Smooth muscle cell (in vitro differentiated cells): ENCODE data around the gene MCHR1. TPM values are rescaled to one million over a fixed set of nuclear protein-coding genes. Genes with fewer than 3 reads are reported as not detected.

ENCODE experiments used
- DNase-seq: peaks from one replicate; lab custom pipeline; 2025; ENCODE audit not compliant: unreplicated experiment; lab: John Stamatoyannopoulos, UW
- H2AFZ ChIP-seq: fragments of 200-600 bp; sonication (generic); 2 replicates; pipeline ENCODE4 v1.6.0; 2016; ENCODE audit warnings: antibody characterized with exemption, low read depth, mild to moderate bottlenecking
- H3F3A ChIP-seq: fragments of 200-600 bp; sonication (generic); 2 replicates; pipeline ENCODE4 v1.6.0; 2017; ENCODE audit warnings: antibody characterized with exemption, low read depth
- H3K27ac ChIP-seq: fragments of 200-600 bp; sonication (generic); 2 replicates; pipeline ENCODE4 v1.5.1; 2016; ENCODE audit warnings: low read depth, mild to moderate bottlenecking
- H3K27me3 ChIP-seq: fragments of 200-600 bp; sonication (generic); 2 replicates; pipeline ENCODE4 v1.6.1; 2016; ENCODE audit warnings: low read depth, mild to moderate bottlenecking
- H3K36me3 ChIP-seq: fragments of 200-600 bp; sonication (generic); 2 replicates; pipeline ENCODE4 v1.5.1; 2016; ENCODE audit warnings: low read depth
- H3K4me1 ChIP-seq: fragments of 200-600 bp; sonication (generic); 2 replicates; pipeline ENCODE4 v1.5.1; 2016; ENCODE audit warnings: low read depth
- H3K4me2 ChIP-seq: fragments of 200-600 bp; sonication (generic); 2 replicates; pipeline ENCODE4 v1.6.0; 2016; ENCODE audit warnings: mild to moderate bottlenecking
- H3K4me3 ChIP-seq: fragments of 200-600 bp; sonication (generic); 2 replicates; pipeline ENCODE4 v1.5.1; 2016; ENCODE audit warnings: mild to moderate bottlenecking
- H3K79me2 ChIP-seq: fragments of 200-600 bp; sonication (generic); 2 replicates; pipeline ENCODE4 v1.6.0; 2016; ENCODE audit warnings: low read depth, mild to moderate bottlenecking
- H3K9ac ChIP-seq: fragments of 200-600 bp; sonication (generic); 2 replicates; pipeline ENCODE4 v1.6.0; 2016; ENCODE audit warnings: low read depth
- H3K9me3 ChIP-seq: fragments of 200-600 bp; sonication (generic); replicated peaks from 2 replicates; pipeline ENCODE4 v1.5.1; 2016; ENCODE audit warnings: low read depth
- H4K20me1 ChIP-seq: fragments of 200-600 bp; sonication (generic); 2 replicates; pipeline ENCODE4 v1.6.0; 2016; ENCODE audit warnings: low read depth
- CTCF ChIP-seq: fragments of 200-600 bp; sonication (generic); IDR thresholded peaks from 2 replicates; pipeline ENCODE4 v1.5.1; 2017; ENCODE audit warnings: borderline replicate concordance, mild to moderate bottlenecking, antibody characterized with exemption; ENCODE audit not compliant: insufficient read depth, poor library complexity, severe bottlenecking
- WGBS: methylation state at CpG from one replicate; pipeline ENCODE4 v1.1.7; 2016; ENCODE audit warnings: low lambda C conversion rate; 5-methylcytosine and 5-hydroxymethylcytosine counted together
- polyA plus RNA-seq: library from polyadenylated mRNA; unstranded; fragments of >200 nt; fragmentation: Nextera tagmentation; extraction: Ambion mirVana; gene quantifications from 2 replicates; pipeline ENCODE4 v1.2.1, GENCODE V29; 2016
- total RNA-seq: library from RNA; depleted of rRNA; stranded (reverse); fragments of >200 nt; gene quantifications from 2 replicates; pipeline ENCODE4 v1.2.3, GENCODE V29; 2014

Gene MCHR1
- total and polyA plus RNA-seq, 2 experiments from 2014 or later, result 18.9 to 24.6 TPM

GRCh38 chr22:40727964-40728615 is 48.8 kb downstream of the MCHR1 start:
- peak overlapping the region; percentile 74 for H3K4me2 ChIP-seq
- TF ChIP-seq CTCF, result no peak
- H3K27me3 ChIP-seq, result no peaks in the 10 kb centered on the region
- no peak for DNase-seq
- peak overlapping the region; percentile 62 for H3K9ac ChIP-seq
- no peaks in the 10 kb centered on the region for H3K9me3 ChIP-seq
- H3K36me3 ChIP-seq, result no peaks in the 10 kb centered on the region
- H3K4me1 ChIP-seq, result peaks cover 19% of the 10 kb centered on the region
- H3K27ac ChIP-seq, result peak overlapping the region; percentile 93
- no peaks in the 10 kb centered on the region for H3K79me2 ChIP-seq
- no peak overlapping the region for H3K4me3 ChIP-seq
- H3F3A ChIP-seq, result peaks cover 27% of the 10 kb centered on the region
- H4K20me1 ChIP-seq, result no peaks in the 10 kb centered on the region
- WGBS, result 63% methylated on average over 14 of the region's 14 CpGs
- H2AFZ ChIP-seq, result no peak overlapping the region

GRCh38 chr22:40728731-40729189 is 49.5 kb downstream of the MCHR1 start:
- H3K4me2 ChIP-seq, result peak overlapping the region; percentile 74
- peak overlapping the region; percentile 62 for H3K9ac ChIP-seq
- H3K4me3 ChIP-seq, result no peak overlapping the region
- WGBS, result 10% methylated on average over 13 of the region's 13 CpGs
- H2AFZ ChIP-seq, result peak overlapping the region; percentile 54
- no peaks in the 10 kb centered on the region for H4K20me1 ChIP-seq
- TF ChIP-seq CTCF, result no peak
- H3K27me3 ChIP-seq, result no peaks in the 10 kb centered on the region
- H3K4me1 ChIP-seq, result peaks cover 19% of the 10 kb centered on the region
- H3F3A ChIP-seq, result peaks cover 27% of the 10 kb centered on the region
- H3K27ac ChIP-seq, result peak overlapping the region; percentile 93
- DNase-seq, result no peak
- H3K79me2 ChIP-seq, result no peaks in the 10 kb centered on the region
- H3K36me3 ChIP-seq, result no peaks in the 10 kb centered on the region
- H3K9me3 ChIP-seq, result no peaks in the 10 kb centered on the region

- Histone ChIP-seq H3K27ac (peak overlapping the region; percentile 82), H3F3A (peaks cover 27% of the 10 kb centered on the region), H3K9ac (peak overlapping the region; percentile 32), H3K36me3 (no peaks in the 10 kb centered on the region), H3K27me3 (no peaks in the 10 kb centered on the region), H3K79me2 (no peaks in the 10 kb centered on the region), H2AFZ (no peak overlapping the region), H3K4me3 (no peak overlapping the region), H3K4me1 (peaks cover 19% of the 10 kb centered on the region), H4K20me1 (no peaks in the 10 kb centered on the region), H3K4me2 (no peak overlapping the region), H3K9me3 (no peaks in the 10 kb centered on the region)
- 77% methylated on average over 6 of the region's 6 CpGs for WGBS
- no peak for TF ChIP-seq CTCF
- DNase-seq, result no peak
Observed at GRCh38 chr22:40729284-40729683, 50.0 kb downstream of the MCHR1 start.

Other genes starting within 250 kb of the MCHR1 start
- 34.1 and 41.7 TPM in 2 replicates for gene MRTFA, start 42.8 kb upstream of the MCHR1 start, total RNA-seq
- gene MRTFA, start 42.8 kb upstream of the MCHR1 start, polyA plus RNA-seq, result 25.5 and 44.3 TPM in 2 replicates
- 28.9 and 29.1 TPM in 2 replicates for gene SLC25A17, start 139.9 kb downstream of the MCHR1 start, total RNA-seq
- gene SLC25A17, start 139.9 kb downstream of the MCHR1 start, polyA plus RNA-seq, result 29.0 and 31.5 TPM in 2 replicates
- 118 and 128 TPM in 2 replicates for gene ST13, start 177.2 kb downstream of the MCHR1 start, total RNA-seq
- gene ST13, start 177.2 kb downstream of the MCHR1 start, polyA plus RNA-seq, result 129 and 146 TPM in 2 replicates
- 9.8 and 12.3 TPM in 2 replicates for gene XPNPEP3, start 177.7 kb downstream of the MCHR1 start, total RNA-seq
- 3.9 and 5.3 TPM in 2 replicates for gene XPNPEP3, start 177.7 kb downstream of the MCHR1 start, polyA plus RNA-seq
- gene DNAJB7, start 182.6 kb downstream of the MCHR1 start, total RNA-seq, result not detected in 2 replicates
- gene DNAJB7, start 182.6 kb downstream of the MCHR1 start, polyA plus RNA-seq, result 0.26 TPM in 1 of 2 replicates, not detected in the other